ENCODE results near the gene RSBN1L. TPM values are rescaled to one million over a fixed set of nuclear protein-coding genes. Genes with fewer than 3 reads are reported as not detected.

The RSBN1L gene
- polyA plus RNA-seq, 2 of the 4 experiments (the other 2 are of a cell fraction), result 11.1 to 13.0 TPM

- WGBS (ENCODE audit: missing lambda C conversion rate), result 81% methylated on average over 1 of the region's 1 CpG
- Histone ChIP-seq H3K4me2 (no peak overlapping the region), H3K4me1 (peaks cover 26% of the 10 kb centered on the region), H3K4me3 (no peak overlapping the region), H3K27ac (no peak overlapping the region), H3K9me3 (no peaks in the 10 kb centered on the region)
- TF ChIP-seq ATOH8 (CRISPR knock-in tag; IDR thresholded peaks at IDR 0.05; ENCODE audit: low read depth), result no peak
- TF ChIP-seq GATA3 (IDR thresholded peaks at IDR 0.05; ENCODE audit: borderline replicate concordance), result no peak
- no peak for TF ChIP-seq ZC3H11A (IDR thresholded peaks at IDR 0.05)
- no peak for TF ChIP-seq PHF8 (IDR thresholded peaks at IDR 0.05; ENCODE audit: borderline replicate concordance, low read depth)
- TF ChIP-seq EHF (CRISPR knock-in tag; IDR thresholded peaks at IDR 0.05), result no peak
- no peak for TF ChIP-seq KDM5A (IDR thresholded peaks at IDR 0.05)
- TF ChIP-seq TFCP2L1 (CRISPR knock-in tag; IDR thresholded peaks at IDR 0.05), result no peak
- TF ChIP-seq ZFP36 (IDR thresholded peaks at IDR 0.05; ENCODE audit: borderline replicate concordance, partially characterized antibody), result no peak
- no peak for TF ChIP-seq HEYL (CRISPR knock-in tag; IDR thresholded peaks at IDR 0.05)
- no peak for TF ChIP-seq SMC3 (IDR thresholded peaks at IDR 0.05)
- TF ChIP-seq E2F6 (IDR thresholded peaks at IDR 0.05; ENCODE audit: borderline replicate concordance, low read depth), result no peak
- TF ChIP-seq CHD4 (IDR thresholded peaks at IDR 0.05; ENCODE audit: borderline replicate concordance), result no peak
- no peak for TF ChIP-seq SREBF2 (IDR thresholded peaks at IDR 0.05)
- TF ChIP-seq HMGXB4 (CRISPR knock-in tag; IDR thresholded peaks at IDR 0.05; ENCODE audit: borderline replicate concordance), result no peak
- TF ChIP-seq POLR2AphosphoS2 (conservative IDR thresholded peaks at IDR 0.05; ENCODE audit: low read length), result no peak
- no peak for TF ChIP-seq HOXA7 (CRISPR knock-in tag; IDR thresholded peaks at IDR 0.05)
- ATAC-seq, result no peak
- ChIA-PET CTCF (no interaction called here), POLR2A (no interaction called here)
- FAIRE-seq, result no peak
- no peak for DNase-seq (ENCODE audit: low read depth in 1 of 2, low spot score in 1 of 2)
Measured at GRCh38 chr7:77738382-77738781, 42.1 kb downstream of the RSBN1L start.

GRCh38 chr7:77738871-77739270, 42.6 kb downstream of the RSBN1L start:
- FAIRE-seq, result no peak
- Histone ChIP-seq H3K9me3 (no peaks in the 10 kb centered on the region), H3K27ac (no peak overlapping the region), H3K4me3 (no peak overlapping the region), H3K4me2 (peak overlapping the region; percentile 20; the same call in 1 of the 3 replicates), H3K4me1 (peaks cover 26% of the 10 kb centered on the region)
- DNase-seq (ENCODE audit: low read depth in 1 of 2, low spot score in 1 of 2), result peak in 1 of 2 experiments; percentile 54
- peak; percentile 84 for TF ChIP-seq GATA3 (IDR thresholded peaks at IDR 0.05; ENCODE audit: borderline replicate concordance)
- TF ChIP-seq FOSL2 (IDR thresholded peaks at IDR 0.05), result no peak
- TF ChIP-seq FOSL2 (CRISPR knock-in tag; IDR thresholded peaks at IDR 0.05), result peak; percentile 40
- TF ChIP-seq MAX (IDR thresholded peaks at IDR 0.05), result no peak
- ChIA-PET POLR2A (no interaction called here), CTCF (no interaction called here)
- WGBS (ENCODE audit: missing lambda C conversion rate), result 42% methylated on average over 3 of the region's 3 CpGs
- peak in 1 of 2 experiments; percentile 82; a peak in 3 of 6 replicates for ATAC-seq

GRCh38 chr7:77740257-77740656, 44.0 kb downstream of the RSBN1L start:
- DNase-seq (ENCODE audit: low read depth in 1 of 2, low spot score in 1 of 2) (no peak), ATAC-seq (no peak), FAIRE-seq (no peak)
- Histone ChIP-seq H3K27ac (no peak overlapping the region), H3K4me1 (peaks cover 14% of the 10 kb centered on the region), H3K4me2 (no peak overlapping the region), H3K9me3 (no peaks in the 10 kb centered on the region), H3K4me3 (no peak overlapping the region)
- WGBS (ENCODE audit: missing lambda C conversion rate), result 64% methylated on average over 1 of the region's 1 CpG
- POLR2A ChIA-PET, result no interaction called here
- CTCF ChIA-PET, result interaction anchor here (0.7 kb wide), 1 partner anchor 37 kb away, joined by 3 read pairs; no protein-coding TSS in a partner anchor
- TF ChIP-seq ESRRA (IDR thresholded peaks at IDR 0.05; ENCODE audit: borderline replicate concordance, low read length), result no peak
- no peak for TF ChIP-seq ELK1 (IDR thresholded peaks at IDR 0.05; ENCODE audit: low read depth, low read length)
- TF ChIP-seq CBX8 (IDR thresholded peaks at IDR 0.05), result no peak
- no peak for TF ChIP-seq BCL3 (IDR thresholded peaks at IDR 0.05)
- TF ChIP-seq GATA3 (IDR thresholded peaks at IDR 0.05; ENCODE audit: borderline replicate concordance), result no peak
- no peak for TF ChIP-seq CTCF (IDR thresholded peaks at IDR 0.05)
- TF ChIP-seq MAZ (IDR thresholded peaks at IDR 0.05; ENCODE audit: borderline replicate concordance, low read depth, low read length), result no peak
- no peak for TF ChIP-seq CEBPB (IDR thresholded peaks at IDR 0.05)
- no peak for TF ChIP-seq USF2 (IDR thresholded peaks at IDR 0.05)
- no peak for TF ChIP-seq MAFK (IDR thresholded peaks at IDR 0.05; ENCODE audit: partially characterized antibody)
